NCI-H345 (cell line): ENCODE measurements around the gene SLC39A1.
"Not testable (repeated sequence)": the region's sequence is repeated elsewhere in the genome, so short reads cannot be mapped to it uniquely, and the experiment has no call there.

Experiments
- DNase-seq: peaks from one replicate; lab custom pipeline; 2025; lab: John Stamatoyannopoulos, UW

The SLC39A1 gene, protein sequence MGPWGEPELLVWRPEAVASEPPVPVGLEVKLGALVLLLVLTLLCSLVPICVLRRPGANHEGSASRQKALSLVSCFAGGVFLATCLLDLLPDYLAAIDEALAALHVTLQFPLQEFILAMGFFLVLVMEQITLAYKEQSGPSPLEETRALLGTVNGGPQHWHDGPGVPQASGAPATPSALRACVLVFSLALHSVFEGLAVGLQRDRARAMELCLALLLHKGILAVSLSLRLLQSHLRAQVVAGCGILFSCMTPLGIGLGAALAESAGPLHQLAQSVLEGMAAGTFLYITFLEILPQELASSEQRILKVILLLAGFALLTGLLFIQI

DNA sequence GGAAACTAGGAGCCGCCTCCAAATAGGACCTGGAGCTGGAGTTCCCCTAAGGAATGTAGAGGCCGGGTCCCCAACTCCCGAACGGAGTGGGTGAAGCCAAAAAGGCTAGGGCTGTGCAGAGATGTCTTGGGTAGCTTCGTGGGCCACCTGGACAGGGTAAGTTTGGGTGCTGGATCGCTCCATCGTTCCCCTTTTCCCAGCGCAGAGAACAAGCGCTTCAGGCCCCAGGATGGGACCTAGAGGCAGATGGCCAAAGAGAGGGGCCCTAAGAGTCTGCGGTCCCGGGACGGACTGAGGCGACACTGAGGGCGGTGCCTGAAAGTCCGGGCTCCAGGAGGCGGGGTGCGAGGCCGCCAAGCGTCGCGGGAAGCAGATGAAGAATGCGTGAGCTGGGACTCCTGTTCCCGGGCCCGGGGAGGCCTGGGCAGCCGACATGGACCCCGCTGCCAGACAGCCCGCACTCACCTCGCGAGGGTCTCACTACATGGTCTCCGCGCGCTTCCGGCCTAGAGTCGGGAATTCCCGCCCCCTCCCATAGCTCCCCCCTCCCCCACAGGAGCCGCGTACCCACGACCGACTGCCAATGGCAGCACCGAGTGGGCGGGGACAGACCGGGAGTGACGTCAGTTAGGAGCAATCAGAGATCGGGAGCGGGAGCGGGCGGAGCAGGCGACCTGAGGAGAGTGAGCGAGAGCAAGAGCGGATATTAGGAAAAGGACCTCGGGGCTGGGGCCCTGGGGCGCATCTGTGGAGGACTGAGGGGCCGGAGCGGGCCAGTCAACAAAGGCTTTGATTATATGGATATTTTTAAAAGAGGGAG, at the start of gene SLC39A1:
Gene SLC39A1 (minus strand): TSS at position 508 of the 820 bp plus-strand sequence. CDS start 822 bp downstream, outside the sequence.
- peak; percentile 100 for DNase-seq

DNA sequence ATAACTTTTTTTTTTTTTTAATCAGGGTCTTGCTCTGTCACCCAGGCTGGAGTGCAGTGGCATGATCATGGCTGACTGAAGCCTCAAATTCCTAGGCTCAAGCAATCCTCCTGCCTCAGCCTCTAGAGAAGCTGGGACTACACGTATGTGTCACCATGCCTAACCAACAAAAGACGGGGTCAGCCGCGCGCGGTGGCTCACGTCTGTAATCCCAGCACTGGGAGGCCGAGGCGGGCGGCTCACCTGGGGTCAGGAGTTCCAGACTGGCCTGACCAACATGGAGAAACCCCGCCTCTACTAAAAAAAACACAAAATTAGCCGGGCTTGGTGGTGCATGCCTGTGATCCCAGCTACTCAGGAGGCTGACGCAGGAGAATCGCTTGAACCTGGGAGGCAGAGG, 49.2 kb upstream of the SLC39A1 start:
- not testable (repeated sequence) for DNase-seq

DNA sequence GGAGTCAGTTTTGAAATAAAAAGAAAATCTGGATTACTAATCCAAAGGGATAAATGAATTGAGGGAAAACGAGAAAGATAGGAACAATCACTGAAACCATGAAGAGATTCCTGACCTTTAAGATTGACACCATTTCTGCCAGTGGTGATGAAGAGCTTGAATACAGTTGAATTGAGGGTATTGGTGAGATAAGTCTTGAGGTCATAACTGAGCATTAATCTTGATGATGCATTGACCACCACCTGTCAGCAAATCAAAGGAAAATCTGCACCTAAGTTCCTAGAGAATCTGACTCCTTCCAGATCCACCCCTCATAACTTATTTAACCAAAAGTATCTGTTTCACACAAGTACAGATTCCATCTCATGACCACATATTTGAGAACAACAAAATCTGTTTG, 48.8 kb upstream of the SLC39A1 start:
- no peak for DNase-seq

DNA sequence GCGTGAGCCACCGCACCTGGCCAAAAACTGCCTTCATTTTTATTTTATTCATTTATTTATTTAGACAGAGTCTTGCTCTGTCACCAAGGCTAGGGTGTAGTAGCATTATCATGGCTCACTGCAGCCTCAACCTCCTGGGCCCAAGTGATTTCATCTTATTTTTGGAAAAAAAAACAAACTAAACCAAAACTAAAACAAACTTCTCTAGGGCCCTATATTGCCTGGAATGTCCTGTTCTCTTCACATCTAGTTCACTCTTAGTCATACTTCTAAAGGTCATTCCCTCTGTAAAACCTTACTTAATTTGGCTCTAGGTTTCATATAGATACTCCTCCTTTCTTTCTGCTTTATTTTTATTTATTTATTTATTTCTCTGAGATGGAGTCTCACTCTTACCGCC, 42.8 kb upstream of the SLC39A1 start:
- no peak for DNase-seq

DNA sequence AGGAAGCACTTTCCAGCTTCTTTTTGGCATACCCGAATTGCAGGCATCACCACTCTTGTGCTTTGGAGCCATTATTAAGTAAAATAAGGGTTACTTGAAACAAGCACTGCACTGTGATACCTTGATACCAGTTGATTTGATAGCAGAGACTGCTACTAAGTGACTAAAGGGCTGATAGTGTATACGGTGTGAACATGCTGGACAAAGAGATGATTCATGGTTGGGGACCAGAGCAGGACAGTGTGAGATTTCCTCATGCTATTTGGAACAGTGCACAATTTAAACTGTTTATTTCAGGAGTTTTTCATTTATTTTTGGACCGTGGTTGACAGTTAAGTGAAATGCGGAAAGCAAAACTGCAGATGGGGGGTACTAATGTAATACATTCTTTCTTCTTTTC, 37.1 kb upstream of the SLC39A1 start:
- DNase-seq, result no peak

DNA sequence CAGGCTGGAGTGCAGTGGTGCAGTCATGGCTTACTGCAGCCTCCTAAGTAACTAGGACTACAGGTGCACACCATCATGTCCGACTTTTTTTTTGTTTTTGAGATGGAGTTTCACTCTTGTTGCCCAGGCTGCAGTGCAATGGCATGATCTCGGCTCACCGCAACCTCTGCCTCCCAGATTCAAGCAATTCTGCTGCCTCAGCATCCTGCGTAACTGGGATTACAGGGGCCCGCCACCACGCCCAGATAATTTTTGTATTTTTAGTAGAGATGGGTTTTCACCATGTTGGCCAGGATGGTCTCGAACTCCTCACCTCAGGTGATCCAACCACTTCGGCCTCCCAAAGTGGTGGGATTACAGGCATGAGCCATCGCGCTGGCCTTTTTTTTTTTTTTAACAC, 33.5 kb upstream of the SLC39A1 start:
- DNase-seq, result not testable (repeated sequence)

DNA sequence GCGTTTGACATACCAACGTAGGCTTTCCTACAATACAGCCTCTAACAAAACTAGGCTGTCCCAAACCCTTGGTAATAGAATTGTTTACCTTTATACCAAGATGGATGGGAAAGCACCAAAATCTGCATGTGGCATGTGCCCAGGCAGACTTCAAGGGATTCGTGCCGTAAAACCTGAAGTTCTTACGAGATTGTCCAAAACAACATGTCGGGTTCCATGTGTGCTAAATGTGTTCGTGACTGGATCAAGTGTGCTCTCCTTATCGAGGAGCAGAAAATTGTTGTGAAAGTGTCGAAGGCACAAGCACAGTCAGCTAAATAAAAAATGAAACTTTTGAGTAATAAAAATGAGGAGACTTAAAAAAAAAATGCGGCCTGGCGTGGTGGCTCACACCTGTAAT, 32.3 kb upstream of the SLC39A1 start:
- DNase-seq, result no peak

DNA sequence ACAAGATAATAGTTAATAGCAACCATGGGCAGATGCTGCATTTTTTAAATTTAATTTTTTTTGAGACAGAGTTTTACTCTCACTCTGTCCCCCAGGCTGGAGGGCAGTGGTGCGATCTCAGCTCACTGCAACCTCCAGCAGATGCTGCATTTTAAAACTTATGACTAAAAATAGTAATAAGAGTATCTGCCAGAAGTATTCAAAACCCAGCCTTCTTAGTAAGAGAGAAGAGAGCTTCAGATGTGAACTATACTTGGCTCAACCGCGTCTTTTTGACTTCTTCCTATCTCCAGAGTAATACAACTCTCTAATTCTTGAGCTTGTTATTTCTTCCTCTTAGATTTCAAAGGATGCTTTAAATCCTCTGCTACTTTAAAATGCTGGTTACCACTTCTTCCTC, 31.9 kb upstream of the SLC39A1 start:
- DNase-seq, result no peak

DNA sequence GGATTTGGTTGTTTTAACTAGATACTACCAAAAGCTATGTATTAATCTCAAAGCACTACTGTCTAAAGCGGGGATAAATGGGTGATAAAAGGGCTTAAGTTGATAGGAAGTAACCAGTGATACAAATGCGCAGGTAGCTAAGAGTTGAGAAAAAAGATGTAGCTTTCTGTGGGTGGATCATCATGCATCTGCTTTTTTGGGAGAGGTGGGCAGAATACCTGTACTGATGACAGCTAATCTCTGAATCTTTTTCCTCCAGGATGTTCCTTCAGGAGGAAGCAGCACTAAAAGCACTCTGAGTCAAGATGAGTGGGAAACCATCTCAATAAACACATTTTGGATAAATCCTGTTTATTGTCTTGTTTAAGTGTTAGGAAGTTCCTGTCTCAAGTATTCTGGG, 28.5 kb upstream of the SLC39A1 start:
- no peak for DNase-seq

DNA sequence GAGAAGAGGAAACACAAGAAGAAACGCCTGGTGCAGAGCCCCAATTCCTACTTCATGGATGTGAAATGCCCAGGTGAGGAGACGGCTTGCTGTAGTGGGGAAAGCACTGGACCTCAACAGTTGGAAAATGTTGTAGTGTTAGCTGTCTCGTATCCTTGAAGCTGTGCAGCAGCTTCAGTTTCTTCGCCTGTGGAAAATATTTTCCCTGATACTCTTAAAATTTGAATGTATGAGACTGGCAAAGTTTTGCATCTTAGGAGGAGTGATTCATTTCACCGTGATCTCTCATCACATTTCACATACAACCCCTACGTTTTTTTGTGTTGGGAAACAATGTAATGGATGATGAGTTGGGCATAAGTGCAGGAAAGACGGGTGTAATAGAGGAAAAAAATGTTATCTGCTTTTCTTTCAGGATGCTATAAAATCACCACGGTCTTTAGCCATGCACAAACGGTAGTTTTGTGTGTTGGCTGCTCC, 27.9 kb upstream of the SLC39A1 start:
- DNase-seq, result no peak

DNA sequence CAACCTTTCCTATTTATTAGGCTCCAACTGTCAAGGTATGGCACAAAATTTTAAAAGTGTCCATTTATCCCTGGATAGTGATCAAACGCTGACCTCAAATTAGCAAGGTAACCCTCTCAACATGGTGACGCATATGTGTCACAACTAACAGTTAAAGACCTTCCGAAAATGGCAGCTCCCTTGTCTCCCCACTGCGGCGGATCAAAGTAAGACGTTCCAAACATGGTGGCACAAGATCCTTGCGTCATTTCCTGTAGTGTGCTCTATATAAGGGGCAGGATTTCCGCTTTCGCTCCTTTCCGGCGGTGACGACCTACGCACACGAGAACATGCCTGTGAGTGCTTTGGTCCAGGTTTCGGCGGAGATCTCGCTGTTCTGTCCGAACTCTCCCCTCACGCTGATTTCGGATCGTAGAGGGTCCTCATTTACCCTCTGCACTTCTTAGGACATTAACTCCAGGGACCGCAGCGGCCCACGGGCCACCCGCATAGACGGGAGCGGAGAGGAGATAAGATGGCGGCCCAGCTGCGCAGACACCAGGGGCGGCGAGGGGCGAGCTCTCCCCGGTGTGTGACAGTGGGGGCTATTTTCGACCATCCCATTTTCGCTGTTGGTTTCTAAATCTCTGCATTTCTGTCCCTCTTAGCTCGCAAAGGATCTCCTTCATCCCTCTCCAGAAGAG, 27.3 kb upstream of the SLC39A1 start, which contains the start of gene RPS27:
Gene RPS27 (plus strand): TSS at position 295 of the 683 bp plus-strand sequence. CDS start 35 bp downstream, at position 330.
- peak; percentile 100 for DNase-seq

DNA sequence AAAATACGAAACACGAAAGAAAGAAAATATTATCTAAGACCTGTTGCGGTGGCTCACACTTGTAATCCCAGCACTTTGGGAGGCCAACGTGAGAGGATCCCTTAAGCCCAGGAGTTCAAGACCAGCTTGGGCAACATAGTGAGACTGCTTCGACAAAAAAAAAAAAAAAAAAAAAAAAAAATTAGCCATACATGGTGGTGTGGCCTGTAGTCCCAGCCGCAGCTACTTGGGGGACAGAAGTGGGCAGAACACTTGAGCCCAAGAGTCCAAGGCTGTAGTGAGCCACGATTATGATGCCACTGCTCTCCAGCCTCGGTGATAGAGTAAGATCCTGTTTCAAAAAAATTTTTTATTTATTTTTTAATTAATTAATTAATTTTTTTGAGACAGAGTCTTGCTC, 24.3 kb upstream of the SLC39A1 start:
- no peak for DNase-seq

DNA sequence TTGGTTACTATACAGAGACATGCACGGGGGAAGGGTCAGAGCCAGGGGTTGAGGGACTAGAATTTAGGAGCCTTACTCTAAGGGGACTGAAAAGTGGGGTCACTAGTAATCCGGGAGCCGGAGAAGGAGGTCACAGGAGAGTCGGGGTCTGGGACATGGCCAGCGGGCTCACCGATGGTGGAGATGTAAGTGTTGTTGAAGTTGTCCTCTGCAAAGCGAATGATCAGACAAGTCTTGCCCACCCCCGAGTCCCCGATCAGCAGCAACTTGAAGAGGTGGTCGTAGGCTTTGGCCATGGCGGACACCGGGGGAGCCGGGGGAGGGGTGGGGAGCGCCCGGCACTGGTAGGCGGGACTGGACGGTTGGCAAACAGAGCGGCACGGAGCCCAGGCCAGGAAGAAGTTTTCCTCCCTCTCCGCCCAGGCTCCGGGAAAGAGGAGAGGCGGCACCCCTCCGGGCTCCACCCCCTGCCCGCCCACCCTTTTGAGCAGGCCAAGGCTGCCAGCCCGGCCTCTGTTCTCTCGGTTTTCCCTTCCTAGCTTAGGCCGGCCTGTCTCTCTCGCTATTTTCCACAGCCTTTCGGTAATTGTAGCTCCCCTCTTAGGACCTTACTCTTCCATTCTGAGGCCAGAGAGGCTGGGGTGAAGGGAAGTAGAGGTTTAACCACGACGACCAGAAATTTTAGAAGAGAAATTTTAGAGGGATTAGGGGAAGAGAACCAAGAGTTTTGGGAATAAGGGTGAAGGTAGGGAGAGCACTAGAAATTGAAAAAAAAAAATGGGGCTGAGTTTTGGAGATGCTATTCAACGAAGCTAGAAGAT, 22.8 kb upstream of the SLC39A1 start, which contains the start of gene RAB13:
Gene RAB13 (minus strand): TSS at position 399 of the 821 bp plus-strand sequence. CDS start 103 bp downstream, at position 296.
- peak; percentile 61 for DNase-seq

DNA sequence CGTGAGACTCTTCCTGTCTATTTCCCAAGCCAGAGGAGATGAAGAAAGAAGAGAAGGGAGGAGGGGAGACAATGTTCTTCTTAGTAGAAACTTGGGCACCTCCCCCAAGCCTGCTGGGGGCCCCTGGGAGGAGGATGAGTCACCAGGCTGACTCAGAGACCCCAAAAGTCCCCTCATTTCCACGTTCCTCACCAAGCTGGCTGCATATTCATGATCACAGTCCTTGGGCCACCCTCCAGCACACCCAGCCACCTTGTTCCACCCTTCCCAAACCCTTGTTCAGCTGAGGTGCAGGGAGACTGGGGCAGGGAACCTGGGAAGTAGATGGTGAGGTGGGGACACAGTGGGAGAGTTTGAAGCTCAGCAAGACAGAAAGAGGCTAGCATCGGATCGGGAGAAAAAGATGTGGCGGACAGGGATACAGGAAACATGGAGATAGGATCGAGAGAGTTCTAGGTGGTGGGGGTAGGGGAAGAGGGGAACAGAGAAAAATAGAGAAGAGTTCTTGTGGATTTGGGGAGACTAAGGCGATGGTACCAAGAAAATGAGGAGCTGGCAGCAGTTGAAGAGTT, 22.1 kb upstream of the SLC39A1 start:
- DNase-seq, result no peak

DNA sequence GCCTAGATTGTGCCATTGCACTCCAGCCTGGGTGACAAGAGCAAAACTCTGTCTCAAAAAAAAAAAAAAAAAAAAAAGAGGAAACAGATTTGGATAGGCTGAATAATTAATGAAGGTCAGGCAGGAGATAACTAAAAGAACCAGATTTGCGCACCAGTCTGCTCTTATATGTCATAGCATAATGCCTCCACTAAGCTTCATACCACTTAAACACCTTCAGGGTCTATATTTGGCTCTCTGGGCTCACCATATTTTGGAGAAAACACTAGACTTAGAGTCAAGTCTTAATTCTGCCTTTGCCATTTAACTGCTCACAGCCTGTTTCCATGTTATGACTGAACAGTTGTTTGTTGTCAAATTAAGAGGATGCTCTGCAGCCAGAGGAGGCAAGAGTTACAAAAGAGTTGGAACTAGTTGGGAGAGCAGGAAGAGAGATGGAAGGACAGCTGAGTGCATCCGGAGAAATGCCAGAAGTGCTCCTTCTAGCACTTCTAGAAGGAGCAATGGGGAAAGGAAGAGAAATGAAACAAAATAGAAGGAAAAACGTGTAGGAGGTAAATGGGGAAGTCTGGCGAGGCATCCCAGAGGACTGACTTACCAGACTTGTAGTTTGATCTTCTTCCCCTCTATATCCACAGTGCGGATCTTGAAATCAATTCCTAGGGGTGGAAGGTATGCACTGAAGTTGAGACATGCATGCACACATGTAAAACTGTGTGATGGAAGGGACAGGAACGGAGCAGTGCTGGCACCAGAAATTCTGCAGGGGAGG, 21.0 kb upstream of the SLC39A1 start:
- DNase-seq, result no peak

DNA sequence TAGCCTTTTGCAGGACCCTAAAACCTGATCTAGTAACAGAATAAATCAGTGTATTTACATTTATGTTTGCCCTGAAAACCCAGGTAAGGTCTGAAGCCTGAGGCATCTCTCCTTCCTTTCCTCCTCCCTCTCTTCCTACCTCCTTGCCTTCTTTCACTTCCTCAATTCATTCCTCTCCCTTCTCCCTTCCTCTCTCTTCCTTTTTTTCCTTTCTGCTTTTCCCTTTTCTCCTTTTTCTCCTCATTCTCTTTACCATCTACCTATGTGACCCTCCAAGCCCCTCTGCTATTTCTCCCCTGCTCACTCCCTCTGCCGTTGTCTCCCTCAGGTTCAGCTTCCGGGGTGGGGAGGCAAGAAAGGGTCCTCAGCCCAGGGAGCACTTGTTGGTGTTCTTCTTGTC, 18.4 kb upstream of the SLC39A1 start:
- DNase-seq, result not testable (repeated sequence)

DNA sequence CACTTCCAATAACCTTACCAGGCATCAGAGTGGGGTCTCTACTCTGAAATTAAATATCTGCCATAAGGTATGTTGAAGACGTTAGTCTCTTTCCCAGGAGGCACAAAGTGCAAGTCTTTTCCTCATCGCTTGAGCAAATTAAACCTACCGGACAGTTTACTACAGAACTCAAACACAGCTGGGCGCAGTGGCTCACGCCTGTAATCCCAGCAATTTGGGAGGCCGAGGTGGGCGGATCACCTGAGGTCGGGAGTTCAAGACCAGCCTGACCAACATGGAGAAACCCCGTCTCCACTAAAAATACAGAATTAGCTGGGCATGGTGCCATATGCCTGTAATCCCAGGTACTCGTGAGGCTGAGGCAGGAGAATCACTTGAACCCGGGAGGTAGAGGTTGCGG, 15.8 kb upstream of the SLC39A1 start:
- not testable (repeated sequence) for DNase-seq

DNA sequence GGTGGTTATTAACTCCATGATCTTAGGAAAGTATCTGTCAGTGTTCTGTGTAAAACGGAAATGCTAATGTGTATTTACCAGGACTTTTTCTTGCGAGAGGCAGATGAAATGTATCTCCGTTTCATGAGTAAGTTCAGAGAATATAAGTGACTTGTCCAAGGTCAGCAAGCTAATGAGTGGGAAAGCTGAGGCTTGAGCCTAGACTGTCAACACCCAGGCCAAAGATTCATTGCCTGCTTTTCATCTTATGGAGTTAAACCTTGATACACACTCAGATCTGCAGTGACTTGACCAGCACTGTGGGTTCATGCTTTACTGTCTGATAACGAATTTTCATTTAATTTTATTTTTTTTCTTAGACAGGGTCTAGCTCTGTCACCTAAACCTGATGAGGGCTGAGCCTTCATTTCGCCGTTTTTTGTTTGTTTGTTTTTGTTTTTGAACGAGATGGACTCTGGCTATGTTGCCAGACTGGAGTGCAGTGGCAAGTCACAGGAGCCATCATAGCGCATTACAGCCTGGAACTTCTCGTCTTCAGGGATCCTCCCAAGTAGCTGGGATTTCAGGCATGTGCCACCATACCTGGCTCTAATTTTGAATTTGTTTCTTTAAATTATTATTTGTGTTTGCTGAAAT, 15.1 kb upstream of the SLC39A1 start:
- DNase-seq, result no peak
